AG04450 (cell line): ENCODE measurements around the gene DNAJC30. TPM values are rescaled to one million over a fixed set of nuclear protein-coding genes. Genes with fewer than 3 reads are reported as not detected.

Experiments
- CTCF ChIA-PET: fragments of 300-600, 350-600 bp; formaldehyde crosslinking; extraction: SDS; loops from one replicate; lab custom pipeline; 2022; ENCODE audit warnings: antibody characterized with exemption, inconsistent platforms; lab: Charles Lee
- POLR2A ChIA-PET: fragments of 350-600 bp; formaldehyde crosslinking; extraction: SDS; loops from one replicate; lab custom pipeline; 2021; ENCODE audit warnings: antibody characterized with exemption, inconsistent platforms; lab: Yijun Ruan, JAX
- DNase-seq: peaks from one replicate; pipeline ENCODE4 v3.0.0-alpha.2; 2011; ENCODE audit warnings: low read depth, low spot score
- H3K27ac ChIP-seq: one replicate; pipeline ENCODE4 v1.5.1; 2012; ENCODE audit warnings: low read depth, low read length, control low read depth
- H3K27me3 ChIP-seq: one replicate; pipeline ENCODE4 v1.6.0; 2012; ENCODE audit warnings: low read length; ENCODE audit not compliant: control insufficient read depth, insufficient read depth
- H3K4me3 ChIP-seq: 2 replicates; pipeline ENCODE4 v1.5.1; 2011; ENCODE audit warnings: mild to moderate bottlenecking, low read depth, low read length, control low read depth
- H3K9me3 ChIP-seq: 2 replicates; pipeline ENCODE4 v1.5.1; 2012; ENCODE audit warnings: low read length; ENCODE audit not compliant: control insufficient read depth, insufficient read depth
- CTCF ChIP-seq: IDR thresholded peaks from 2 replicates; pipeline ENCODE4 v1.5.1; 2011; ENCODE audit warnings: low read depth, low read length, control low read depth, inconsistent platforms
- polyA plus RNA-seq: library from polyadenylated mRNA; depleted of rRNA; stranded (reverse); fragments of >200 nt; gene quantifications from 2 replicates; pipeline ENCODE4 v1.2.3, GENCODE V29; 2011

DNAJC30 gene
- polyA plus RNA-seq, 1 experiment = 5.9 TPM

- Histone ChIP-seq H3K27ac (no peak overlapping the region), H3K27me3 (no peaks in the 10 kb centered on the region), H3K4me3 (no peak overlapping the region), H3K9me3 (no peaks in the 10 kb centered on the region; the same call in 1 of the 2 replicates)
- DNase-seq = no peak
- ChIA-PET CTCF (interaction anchor here (1.5 kb wide), 1 partner anchor 78 kb away, joined by 6 read pairs; no protein-coding TSS in a partner anchor), POLR2A (interaction anchor here (0.6 kb wide), 1 partner anchor 70 kb away, joined by 4 read pairs; no protein-coding TSS in a partner anchor)
- no peak for TF ChIP-seq CTCF
Observed at GRCh38 chr7:73685311-73685710, 2.1 kb upstream of the DNAJC30 start.

- Histone ChIP-seq H3K27me3 (no peaks in the 10 kb centered on the region), H3K9me3 (no peaks in the 10 kb centered on the region; the same call in 1 of the 2 replicates), H3K4me3 (peak overlapping the region; percentile 89), H3K27ac (peak overlapping the region; percentile 11)
- TF ChIP-seq CTCF = no peak
- DNase-seq = no peak
- POLR2A ChIA-PET = interaction anchor here (0.6 to 1.0 kb wide), 5 partner anchors 11 to 106 kb away, joined by 3 to 6 read pairs (median 5); partner anchors contain the start of gene TBL2
- CTCF ChIA-PET = interaction anchor here (1.1 to 1.5 kb wide), 2 partner anchors 17 to 77 kb away, joined by 3 to 6 read pairs; no protein-coding TSS in a partner anchor
Observed at GRCh38 chr7:73683788-73684693, 788 bp upstream of the DNAJC30 start.

- DNase-seq = no peak
- POLR2A ChIA-PET = interaction anchor here (0.5 kb wide), 1 partner anchor 15 kb away, joined by 3 read pairs; no protein-coding TSS in a partner anchor
- CTCF ChIA-PET = interaction anchor here (0.8 kb wide), 1 partner anchor 15 kb away, joined by 3 read pairs; no protein-coding TSS in a partner anchor
- Histone ChIP-seq H3K9me3 (no peaks in the 10 kb centered on the region; the same call in 1 of the 2 replicates), H3K27me3 (no peaks in the 10 kb centered on the region), H3K27ac (peak overlapping the region; percentile 22), H3K4me3 (peak overlapping the region; percentile 89)
- no peak for TF ChIP-seq CTCF
Observed at GRCh38 chr7:73682745-73683055, 553 bp downstream of the DNAJC30 start.

- no peak for DNase-seq
Observed at GRCh38 chr7:73681031-73681430, 2.2 kb downstream of the DNAJC30 start.

More at GRCh38 chr7:73681031-73681430, 2.2 kb downstream of the DNAJC30 start:
- no peak for TF ChIP-seq CTCF
- ChIA-PET CTCF (interaction anchor here (1.0 kb wide), 1 partner anchor 48 kb away, joined by 3 read pairs; no protein-coding TSS in a partner anchor), POLR2A (no interaction called here)
- Histone ChIP-seq H3K9me3 (no peaks in the 10 kb centered on the region; the same call in 1 of the 2 replicates), H3K4me3 (no peak overlapping the region; the same call in 1 of the 2 replicates), H3K27ac (no peak overlapping the region), H3K27me3 (no peaks in the 10 kb centered on the region)
